GM23338 (cell line): ENCODE results near the gene TXNRD3.

ENCODE experiments used
- CREB1 ChIP-seq: fragments of 250-450 bp; sonication (Bioruptor Pico); IDR thresholded peaks from 2 replicates; pipeline ENCODE4 v1.5.0; 2020; ENCODE audit warnings: low read depth, mild to moderate bottlenecking, moderate library complexity
- EZH2 ChIP-seq: fragments of 200-600 bp; sonication (generic); IDR thresholded peaks from one replicate; pipeline ENCODE4 v1.8.0; 2017; ENCODE audit warnings: antibody characterized with exemption, mild to moderate bottlenecking, low read depth; ENCODE audit not compliant: unreplicated experiment
- EZH2phosphoT487 ChIP-seq: fragments of 200-600 bp; sonication (generic); IDR thresholded peaks from one replicate; pipeline ENCODE4 v1.8.1; 2018; ENCODE audit warnings: antibody characterized with exemption; ENCODE audit not compliant: unreplicated experiment
- POLR2AphosphoS5 ChIP-seq: IDR thresholded peaks from 2 replicates; pipeline ENCODE4 v1.6.1; 2016; ENCODE audit warnings: antibody characterized with exemption, low read depth
- ZNF114 ChIP-seq: fragments of 250-450 bp; sonication (Bioruptor Pico); IDR thresholded peaks from 2 replicates; pipeline ENCODE4 v1.5.0; 2020; ENCODE audit warnings: mild to moderate bottlenecking, moderate library complexity
- ZNF331 ChIP-seq: fragments of 250-450 bp; sonication (Bioruptor Pico); IDR thresholded peaks from 2 replicates; pipeline ENCODE4 v1.5.0; 2020; ENCODE audit warnings: low read depth, mild to moderate bottlenecking, moderate library complexity
- TF ChIP-seq, protein P1 (sequence below), 2 experiments: fragments of 200-600 bp in 1 of 2; sonication (generic) in 1 of 2; conservative IDR thresholded peaks; 2 replicates each; pipeline versions ENCODE4 v1.5.1 to v1.6.1; 2016 to 2017; ENCODE audit warnings: antibody characterized with exemption in 2 of 2, low read depth in 2 of 2, mild to moderate bottlenecking in 2 of 2, moderate library complexity in 1 of 2
- TF ChIP-seq, protein P2 (sequence below): IDR thresholded peaks from one replicate; pipeline ENCODE4 v1.6.1; 2018; ENCODE audit warnings: antibody characterized with exemption; ENCODE audit not compliant: unreplicated experiment
- TF ChIP-seq, protein P3 (sequence below): fragments of 250-450 bp; sonication (Bioruptor Pico); IDR thresholded peaks from 2 replicates; pipeline ENCODE4 v1.5.0; 2020; ENCODE audit warnings: mild to moderate bottlenecking, moderate library complexity

DNA sequence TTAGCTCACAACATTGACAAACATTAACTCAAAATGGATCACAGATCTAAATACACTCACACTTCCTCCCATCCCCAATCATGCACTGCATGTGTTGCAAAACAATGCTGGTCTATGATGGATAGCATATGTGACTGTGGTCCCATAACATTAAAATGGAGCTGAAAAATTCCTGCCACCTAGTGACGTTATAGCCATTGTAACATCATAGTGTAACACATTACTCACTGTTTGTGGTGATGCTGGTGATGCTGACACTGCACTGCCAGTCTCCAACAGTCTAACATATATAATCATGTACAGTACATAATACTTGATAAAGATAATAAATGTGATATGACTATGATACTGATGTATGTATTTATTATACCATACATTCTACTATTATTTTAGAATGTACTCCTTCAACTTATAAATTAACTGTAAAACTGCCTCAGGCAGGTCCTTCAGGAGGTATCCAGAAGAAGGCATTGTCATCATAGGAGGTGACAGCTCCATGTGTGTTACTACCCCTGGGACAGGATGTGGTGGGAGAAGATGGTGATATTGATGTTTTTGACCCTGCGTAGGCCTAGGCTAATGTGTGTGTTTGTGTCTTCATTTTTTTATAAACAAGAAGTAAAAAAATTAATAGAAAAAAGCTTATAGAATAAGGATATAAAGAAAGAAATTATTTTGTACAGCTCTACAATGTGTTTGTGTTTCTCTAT is 41.3 kb downstream of the TXNRD3 start:
- TF ChIP-seq, protein P1, sequence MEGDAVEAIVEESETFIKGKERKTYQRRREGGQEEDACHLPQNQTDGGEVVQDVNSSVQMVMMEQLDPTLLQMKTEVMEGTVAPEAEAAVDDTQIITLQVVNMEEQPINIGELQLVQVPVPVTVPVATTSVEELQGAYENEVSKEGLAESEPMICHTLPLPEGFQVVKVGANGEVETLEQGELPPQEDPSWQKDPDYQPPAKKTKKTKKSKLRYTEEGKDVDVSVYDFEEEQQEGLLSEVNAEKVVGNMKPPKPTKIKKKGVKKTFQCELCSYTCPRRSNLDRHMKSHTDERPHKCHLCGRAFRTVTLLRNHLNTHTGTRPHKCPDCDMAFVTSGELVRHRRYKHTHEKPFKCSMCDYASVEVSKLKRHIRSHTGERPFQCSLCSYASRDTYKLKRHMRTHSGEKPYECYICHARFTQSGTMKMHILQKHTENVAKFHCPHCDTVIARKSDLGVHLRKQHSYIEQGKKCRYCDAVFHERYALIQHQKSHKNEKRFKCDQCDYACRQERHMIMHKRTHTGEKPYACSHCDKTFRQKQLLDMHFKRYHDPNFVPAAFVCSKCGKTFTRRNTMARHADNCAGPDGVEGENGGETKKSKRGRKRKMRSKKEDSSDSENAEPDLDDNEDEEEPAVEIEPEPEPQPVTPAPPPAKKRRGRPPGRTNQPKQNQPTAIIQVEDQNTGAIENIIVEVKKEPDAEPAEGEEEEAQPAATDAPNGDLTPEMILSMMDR (conservative IDR thresholded peaks at IDR 0.05; ENCODE audit: low read depth in 2 of 2), result no peak
- TF ChIP-seq EZH2phosphoT487, result no peak
- TF ChIP-seq CREB1 (CRISPR knock-in tag), result no peak
- TF ChIP-seq EZH2, result no peak
- TF ChIP-seq, protein P2, sequence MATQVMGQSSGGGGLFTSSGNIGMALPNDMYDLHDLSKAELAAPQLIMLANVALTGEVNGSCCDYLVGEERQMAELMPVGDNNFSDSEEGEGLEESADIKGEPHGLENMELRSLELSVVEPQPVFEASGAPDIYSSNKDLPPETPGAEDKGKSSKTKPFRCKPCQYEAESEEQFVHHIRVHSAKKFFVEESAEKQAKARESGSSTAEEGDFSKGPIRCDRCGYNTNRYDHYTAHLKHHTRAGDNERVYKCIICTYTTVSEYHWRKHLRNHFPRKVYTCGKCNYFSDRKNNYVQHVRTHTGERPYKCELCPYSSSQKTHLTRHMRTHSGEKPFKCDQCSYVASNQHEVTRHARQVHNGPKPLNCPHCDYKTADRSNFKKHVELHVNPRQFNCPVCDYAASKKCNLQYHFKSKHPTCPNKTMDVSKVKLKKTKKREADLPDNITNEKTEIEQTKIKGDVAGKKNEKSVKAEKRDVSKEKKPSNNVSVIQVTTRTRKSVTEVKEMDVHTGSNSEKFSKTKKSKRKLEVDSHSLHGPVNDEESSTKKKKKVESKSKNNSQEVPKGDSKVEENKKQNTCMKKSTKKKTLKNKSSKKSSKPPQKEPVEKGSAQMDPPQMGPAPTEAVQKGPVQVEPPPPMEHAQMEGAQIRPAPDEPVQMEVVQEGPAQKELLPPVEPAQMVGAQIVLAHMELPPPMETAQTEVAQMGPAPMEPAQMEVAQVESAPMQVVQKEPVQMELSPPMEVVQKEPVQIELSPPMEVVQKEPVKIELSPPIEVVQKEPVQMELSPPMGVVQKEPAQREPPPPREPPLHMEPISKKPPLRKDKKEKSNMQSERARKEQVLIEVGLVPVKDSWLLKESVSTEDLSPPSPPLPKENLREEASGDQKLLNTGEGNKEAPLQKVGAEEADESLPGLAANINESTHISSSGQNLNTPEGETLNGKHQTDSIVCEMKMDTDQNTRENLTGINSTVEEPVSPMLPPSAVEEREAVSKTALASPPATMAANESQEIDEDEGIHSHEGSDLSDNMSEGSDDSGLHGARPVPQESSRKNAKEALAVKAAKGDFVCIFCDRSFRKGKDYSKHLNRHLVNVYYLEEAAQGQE, result no peak
- TF ChIP-seq POLR2AphosphoS5, result no peak
- TF ChIP-seq ZNF331 (CRISPR knock-in tag), result no peak
- TF ChIP-seq, protein P3, sequence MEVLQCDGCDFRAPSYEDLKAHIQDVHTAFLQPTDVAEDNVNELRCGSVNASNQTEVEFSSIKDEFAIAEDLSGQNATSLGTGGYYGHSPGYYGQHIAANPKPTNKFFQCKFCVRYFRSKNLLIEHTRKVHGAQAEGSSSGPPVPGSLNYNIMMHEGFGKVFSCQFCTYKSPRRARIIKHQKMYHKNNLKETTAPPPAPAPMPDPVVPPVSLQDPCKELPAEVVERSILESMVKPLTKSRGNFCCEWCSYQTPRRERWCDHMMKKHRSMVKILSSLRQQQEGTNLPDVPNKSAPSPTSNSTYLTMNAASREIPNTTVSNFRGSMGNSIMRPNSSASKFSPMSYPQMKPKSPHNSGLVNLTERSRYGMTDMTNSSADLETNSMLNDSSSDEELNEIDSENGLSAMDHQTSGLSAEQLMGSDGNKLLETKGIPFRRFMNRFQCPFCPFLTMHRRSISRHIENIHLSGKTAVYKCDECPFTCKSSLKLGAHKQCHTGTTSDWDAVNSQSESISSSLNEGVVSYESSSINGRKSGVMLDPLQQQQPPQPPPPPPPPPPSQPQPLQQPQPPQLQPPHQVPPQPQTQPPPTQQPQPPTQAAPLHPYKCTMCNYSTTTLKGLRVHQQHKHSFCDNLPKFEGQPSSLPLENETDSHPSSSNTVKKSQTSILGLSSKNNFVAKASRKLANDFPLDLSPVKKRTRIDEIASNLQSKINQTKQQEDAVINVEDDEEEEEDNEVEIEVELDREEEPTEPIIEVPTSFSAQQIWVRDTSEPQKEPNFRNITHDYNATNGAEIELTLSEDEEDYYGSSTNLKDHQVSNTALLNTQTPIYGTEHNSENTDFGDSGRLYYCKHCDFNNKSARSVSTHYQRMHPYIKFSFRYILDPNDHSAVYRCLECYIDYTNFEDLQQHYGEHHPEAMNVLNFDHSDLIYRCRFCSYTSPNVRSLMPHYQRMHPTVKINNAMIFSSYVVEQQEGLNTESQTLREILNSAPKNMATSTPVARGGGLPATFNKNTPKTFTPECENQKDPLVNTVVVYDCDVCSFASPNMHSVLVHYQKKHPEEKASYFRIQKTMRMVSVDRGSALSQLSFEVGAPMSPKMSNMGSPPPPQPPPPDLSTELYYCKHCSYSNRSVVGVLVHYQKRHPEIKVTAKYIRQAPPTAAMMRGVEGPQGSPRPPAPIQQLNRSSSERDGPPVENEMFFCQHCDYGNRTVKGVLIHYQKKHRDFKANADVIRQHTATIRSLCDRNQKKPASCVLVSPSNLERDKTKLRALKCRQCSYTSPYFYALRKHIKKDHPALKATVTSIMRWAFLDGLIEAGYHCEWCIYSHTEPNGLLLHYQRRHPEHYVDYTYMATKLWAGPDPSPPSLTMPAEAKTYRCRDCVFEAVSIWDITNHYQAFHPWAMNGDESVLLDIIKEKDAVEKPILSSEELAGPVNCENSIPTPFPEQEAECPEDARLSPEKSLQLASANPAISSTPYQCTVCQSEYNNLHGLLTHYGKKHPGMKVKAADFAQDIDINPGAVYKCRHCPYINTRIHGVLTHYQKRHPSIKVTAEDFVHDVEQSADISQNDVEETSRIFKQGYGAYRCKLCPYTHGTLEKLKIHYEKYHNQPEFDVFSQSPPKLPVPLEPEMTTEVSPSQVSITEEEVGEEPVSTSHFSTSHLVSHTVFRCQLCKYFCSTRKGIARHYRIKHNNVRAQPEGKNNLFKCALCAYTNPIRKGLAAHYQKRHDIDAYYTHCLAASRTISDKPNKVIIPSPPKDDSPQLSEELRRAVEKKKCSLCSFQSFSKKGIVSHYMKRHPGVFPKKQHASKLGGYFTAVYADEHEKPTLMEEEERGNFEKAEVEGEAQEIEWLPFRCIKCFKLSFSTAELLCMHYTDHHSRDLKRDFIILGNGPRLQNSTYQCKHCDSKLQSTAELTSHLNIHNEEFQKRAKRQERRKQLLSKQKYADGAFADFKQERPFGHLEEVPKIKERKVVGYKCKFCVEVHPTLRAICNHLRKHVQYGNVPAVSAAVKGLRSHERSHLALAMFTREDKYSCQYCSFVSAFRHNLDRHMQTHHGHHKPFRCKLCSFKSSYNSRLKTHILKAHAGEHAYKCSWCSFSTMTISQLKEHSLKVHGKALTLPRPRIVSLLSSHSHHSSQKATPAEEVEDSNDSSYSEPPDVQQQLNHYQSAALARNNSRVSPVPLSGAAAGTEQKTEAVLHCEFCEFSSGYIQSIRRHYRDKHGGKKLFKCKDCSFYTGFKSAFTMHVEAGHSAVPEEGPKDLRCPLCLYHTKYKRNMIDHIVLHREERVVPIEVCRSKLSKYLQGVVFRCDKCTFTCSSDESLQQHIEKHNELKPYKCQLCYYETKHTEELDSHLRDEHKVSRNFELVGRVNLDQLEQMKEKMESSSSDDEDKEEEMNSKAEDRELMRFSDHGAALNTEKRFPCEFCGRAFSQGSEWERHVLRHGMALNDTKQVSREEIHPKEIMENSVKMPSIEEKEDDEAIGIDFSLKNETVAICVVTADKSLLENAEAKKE (CRISPR knock-in tag), result no peak
- no peak for TF ChIP-seq ZNF114 (CRISPR knock-in tag)
